Sigmoid colon (tissue), 7 donors: ENCODE results near the gene SERPINB12. TPM values are rescaled to one million over a fixed set of nuclear protein-coding genes. Genes with fewer than 3 reads are reported as not detected.
A peak's percentile ranks its signal among the peaks of the same experiment; 100 is the strongest.

ENCODE experiments used
- DNase-seq: peaks from one replicate; pipeline ENCODE4 v3.0.0-alpha.2; 2019
- H3K27ac ChIP-seq, 4 donors: fragments of 200-600 bp; sonication (generic); one replicate each; pipeline ENCODE4 v1.5.1; 2016 to 2019; ENCODE audit warnings: mild to moderate bottlenecking in 1 of 4
- H3K27me3 ChIP-seq, 3 donors: fragments of 200-600 bp; sonication (generic); one replicate each; pipeline ENCODE4 v1.5.1; 2019; ENCODE audit warnings: mild to moderate bottlenecking in 1 of 3
- H3K36me3 ChIP-seq, 4 donors: fragments of 200-600 bp; sonication (generic); one replicate each; pipeline ENCODE4 v1.5.1; 2016 to 2019
- H3K4me1 ChIP-seq, 4 donors: fragments of 200-600 bp; sonication (generic); one replicate each; pipeline ENCODE4 v1.5.1; 2017 to 2019
- H3K4me3 ChIP-seq, 4 donors: fragments of 200-600 bp; sonication (generic); one replicate each; pipeline ENCODE4 v1.5.1; 2017 to 2019; ENCODE audit warnings: mild to moderate bottlenecking in 2 of 4, moderate library complexity in 1 of 4
- H3K9me3 ChIP-seq, 4 donors: fragments of 200-600 bp in 3 of 4; sonication (generic) in 3 of 4; one replicate each; pipeline versions ENCODE4 v1.5.1 to v1.6.1; 2013 to 2019
- EP300 ChIP-seq, 4 donors: sonication (generic); formaldehyde crosslinking; IDR thresholded peaks; one replicate each; pipeline ENCODE4 v1.6.1; 2017; ENCODE audit warnings: antibody characterized with exemption in 4 of 4
- POLR2A ChIP-seq, 2 donors: fragments of 450-650 bp; IDR thresholded peaks; one replicate each; pipeline ENCODE4 v1.6.1; 2016; ENCODE audit warnings: antibody characterized with exemption in 2 of 2, mild to moderate bottlenecking in 2 of 2, moderate library complexity in 2 of 2
- POLR2AphosphoS5 ChIP-seq, 4 donors: sonication (generic); formaldehyde crosslinking; IDR thresholded peaks; one replicate each; pipeline ENCODE4 v1.6.1; 2017; ENCODE audit warnings: antibody characterized with exemption in 4 of 4
- WGBS, 2 donors: extraction: QIAGEN DNeasy Blood & Tissue Kit; methylation state at CpG; one replicate each; pipeline ENCODE4 v1.1.7; 2013; 5-methylcytosine and 5-hydroxymethylcytosine counted together
- intact Hi-C: fragments of 100-400 bp; cut with DNase I; formaldehyde crosslinking; loops from one replicate; pipeline ENCODE4 v1.15.1; 2023
- polyA plus RNA-seq, 3 donors: library from polyadenylated mRNA; stranded (reverse); fragments of 200-250 nt; gene quantifications; one replicate each; pipeline ENCODE4 v1.2.3, GENCODE V29; 2013
- total RNA-seq, 4 donors: library from RNA; depleted of rRNA; stranded (reverse); fragments of >200 nt; gene quantifications; one replicate each; pipeline ENCODE4 v1.1.0, GENCODE V29; 2016
- TF ChIP-seq, protein P1 (sequence below), 4 experiments: fragments of 450-650 bp in 3 of 4; fragments of 200-600 bp in 1 of 4; IDR thresholded peaks; one replicate each; pipeline ENCODE4 v1.5.1; 2016 to 2019; ENCODE audit warnings: antibody characterized with exemption in 4 of 4, mild to moderate bottlenecking in 3 of 4, moderate library complexity in 2 of 4
- donor health status: healthy with polysubstance abuse.
- donor health status: Bipolar disorder and iron deficiency.
- donor health status: healthy.

The SERPINB12 gene
- total and polyA plus RNA-seq, 7 donors = not detected

DNA sequence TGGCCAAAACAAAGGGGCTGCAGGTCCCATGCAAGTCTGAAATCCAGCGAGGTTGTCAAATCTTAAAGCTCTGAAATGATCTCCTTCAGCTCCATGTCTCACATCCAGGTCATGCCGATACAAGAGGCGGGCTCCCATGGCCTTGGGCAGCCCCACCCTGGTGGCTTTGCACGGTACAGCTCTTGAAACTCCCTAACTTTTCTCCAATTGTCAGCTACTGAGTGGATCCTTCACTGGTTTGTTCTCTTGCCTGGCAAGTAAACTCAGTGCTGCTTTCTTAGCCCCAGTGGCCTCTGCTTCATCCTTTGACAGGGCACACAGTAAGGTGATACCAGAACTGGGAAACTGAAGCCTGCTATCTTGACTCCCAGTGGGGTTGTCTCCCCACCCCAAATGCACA lies 71.3 kb downstream of the SERPINB12 start:
- no peak for DNase-seq
- Histone ChIP-seq H3K27me3 (no peaks in the 10 kb centered on the region), H3K4me1 (peaks cover 0 to 19% (median 10%) of the 10 kb centered on the region in 4 donors), H3K9me3 (no peaks in the 10 kb centered on the region), H3K36me3 (no peaks in the 10 kb centered on the region), H3K4me3 (no peak overlapping the region), H3K27ac (no peak overlapping the region)
- 64 to 88% methylated on average over 4 of the region's 4 CpGs for WGBS, 2 donors
- intact Hi-C loops = loop anchor here (10.0 kb wide), 1 partner anchor 201 kb away; no protein-coding TSS in a partner anchor
- TF ChIP-seq POLR2A (IDR thresholded peaks at IDR 0.05) (no peak), POLR2AphosphoS5 (IDR thresholded peaks at IDR 0.05) (no peak), EP300 (IDR thresholded peaks at IDR 0.05) (no peak)
- TF ChIP-seq, protein P1, sequence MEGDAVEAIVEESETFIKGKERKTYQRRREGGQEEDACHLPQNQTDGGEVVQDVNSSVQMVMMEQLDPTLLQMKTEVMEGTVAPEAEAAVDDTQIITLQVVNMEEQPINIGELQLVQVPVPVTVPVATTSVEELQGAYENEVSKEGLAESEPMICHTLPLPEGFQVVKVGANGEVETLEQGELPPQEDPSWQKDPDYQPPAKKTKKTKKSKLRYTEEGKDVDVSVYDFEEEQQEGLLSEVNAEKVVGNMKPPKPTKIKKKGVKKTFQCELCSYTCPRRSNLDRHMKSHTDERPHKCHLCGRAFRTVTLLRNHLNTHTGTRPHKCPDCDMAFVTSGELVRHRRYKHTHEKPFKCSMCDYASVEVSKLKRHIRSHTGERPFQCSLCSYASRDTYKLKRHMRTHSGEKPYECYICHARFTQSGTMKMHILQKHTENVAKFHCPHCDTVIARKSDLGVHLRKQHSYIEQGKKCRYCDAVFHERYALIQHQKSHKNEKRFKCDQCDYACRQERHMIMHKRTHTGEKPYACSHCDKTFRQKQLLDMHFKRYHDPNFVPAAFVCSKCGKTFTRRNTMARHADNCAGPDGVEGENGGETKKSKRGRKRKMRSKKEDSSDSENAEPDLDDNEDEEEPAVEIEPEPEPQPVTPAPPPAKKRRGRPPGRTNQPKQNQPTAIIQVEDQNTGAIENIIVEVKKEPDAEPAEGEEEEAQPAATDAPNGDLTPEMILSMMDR (IDR thresholded peaks at IDR 0.05) = no peak

- intact Hi-C loops = loop anchor here (10.0 kb wide), 1 partner anchor 198 kb away; no protein-coding TSS in a partner anchor
- Histone ChIP-seq H3K4me1 (peaks cover 0 to 19% (median 10%) of the 10 kb centered on the region in 4 donors), H3K4me3 (no peak overlapping the region), H3K9me3 (peaks cover 0 to 4% (median 1%) of the 10 kb centered on the region in 4 donors), H3K27me3 (no peaks in the 10 kb centered on the region), H3K36me3 (no peaks in the 10 kb centered on the region), H3K27ac (peak overlapping the region in 2 of 4 donors; percentile 38 to 53)
- TF ChIP-seq POLR2AphosphoS5 (IDR thresholded peaks at IDR 0.05) = peak; percentile 24 to 88 (median 66)
- no peak for TF ChIP-seq POLR2A (IDR thresholded peaks at IDR 0.05)
- peak in 1 of 4 donors; percentile 41 for TF ChIP-seq EP300 (IDR thresholded peaks at IDR 0.05)
- TF ChIP-seq, protein P1 (IDR thresholded peaks at IDR 0.05) = no peak
- WGBS, 2 donors = 8 to 39% methylated on average over 3 of the region's 3 CpGs
- DNase-seq = no peak
Observed at GRCh38 chr18:63617049-63617914, 75.1 kb downstream of the SERPINB12 start.

- H3K36me3 ChIP-seq = no peaks in the 10 kb centered on the region
- WGBS, 2 donors = 83 to 89% methylated on average over 2 of the region's 2 CpGs
- H3K27me3 ChIP-seq = no peaks in the 10 kb centered on the region
- peaks cover 0 to 19% (median 10%) of the 10 kb centered on the region in 4 donors for H3K4me1 ChIP-seq
- peaks cover 0 to 4% (median 1%) of the 10 kb centered on the region in 4 donors for H3K9me3 ChIP-seq
- H3K4me3 ChIP-seq = no peak overlapping the region
- intact Hi-C loops = loop anchor here (10.0 kb wide), 1 partner anchor 197 kb away; no protein-coding TSS in a partner anchor
- H3K27ac ChIP-seq = peak overlapping the region in 2 of 4 donors; percentile 38 to 53
- no peak for DNase-seq
- TF ChIP-seq POLR2AphosphoS5 (IDR thresholded peaks at IDR 0.05) (no peak), EP300 (IDR thresholded peaks at IDR 0.05) (no peak), POLR2A (IDR thresholded peaks at IDR 0.05) (no peak)
- TF ChIP-seq, protein P1 (IDR thresholded peaks at IDR 0.05) = no peak
Observed at GRCh38 chr18:63617915-63618234, 75.7 kb downstream of the SERPINB12 start.

Other genes with a start within 250 kb of the SERPINB12 start
- gene BCL2, start 222.6 kb upstream of the SERPINB12 start, total RNA-seq = 10 to 100 TPM; 11.3 to 25.7 (median 18.1) TPM
- 1 to 10 TPM; 2.8 to 9.7 (median 3.6) TPM for gene BCL2, start 222.6 kb upstream of the SERPINB12 start, polyA plus RNA-seq
- gene KDSR, start 175.2 kb upstream of the SERPINB12 start, total RNA-seq = 10 to 100 TPM; 33.2 to 50.5 (median 42.7) TPM
- 10 to 100 TPM in 2 of 3 donors, 1 to 10 TPM in 1; 7.6 to 19.3 (median 10.8) TPM for gene KDSR, start 175.2 kb upstream of the SERPINB12 start, polyA plus RNA-seq
- gene VPS4B, start 119.9 kb upstream of the SERPINB12 start, total RNA-seq = 10 to 100 TPM; 31.4 to 41.0 (median 38.3) TPM
- 10 to 100 TPM; 34.6 to 69.4 (median 44.4) TPM for gene VPS4B, start 119.9 kb upstream of the SERPINB12 start, polyA plus RNA-seq
- gene SERPINB5, start 65.4 kb upstream of the SERPINB12 start, total RNA-seq = not detected
- gene SERPINB5, start 65.4 kb upstream of the SERPINB12 start, polyA plus RNA-seq = 1 to 10 TPM; 1.2 to 2.9 (median 1.6) TPM
- not detected for gene SERPINB13, start 45.0 kb downstream of the SERPINB12 start, total RNA-seq
- 1 to 10 TPM in 1 of 3 donors, under 1 TPM in 1, not detected in 1; 0.01 to 1.8 TPM for gene SERPINB13, start 45.0 kb downstream of the SERPINB12 start, polyA plus RNA-seq
- not detected for gene SERPINB4, start 101.9 kb downstream of the SERPINB12 start, total RNA-seq
- under 1 TPM in 1 of 3 donors, not detected in 2; 0.07 TPM for gene SERPINB4, start 101.9 kb downstream of the SERPINB12 start, polyA plus RNA-seq
- gene SERPINB3, start 119.5 kb downstream of the SERPINB12 start, total RNA-seq = not detected
- 1 to 10 TPM in 1 of 3 donors, under 1 TPM in 1, not detected in 1; 0.04 to 1.2 TPM for gene SERPINB3, start 119.5 kb downstream of the SERPINB12 start, polyA plus RNA-seq
- not detected for gene SERPINB11, start 160.6 kb downstream of the SERPINB12 start, total RNA-seq
- gene SERPINB11, start 160.6 kb downstream of the SERPINB12 start, polyA plus RNA-seq = not detected
- gene SERPINB7, start 233.0 kb downstream of the SERPINB12 start, total RNA-seq = not detected
- gene SERPINB7, start 233.0 kb downstream of the SERPINB12 start, polyA plus RNA-seq = under 1 TPM in 1 of 3 donors, not detected in 2; 0.10 TPM